HepG2 (cell line): ENCODE measurements around the gene LRP1B. TPM values are rescaled to one million over a fixed set of nuclear protein-coding genes. Genes with fewer than 3 reads are reported as not detected.

Source experiments
- ATAC-seq: fragments of 200-7000 bp; cut with Tn5 transposase; 3 replicates; pipeline ENCODE4 v1.9.1; 2020; ENCODE audit warnings: mild to moderate bottlenecking, moderate library complexity
- BruUV-seq: library from RNA; stranded (reverse); fragments of 400-500 nt; replicated peaks from 2 replicates; lab custom pipeline; 2021; lab: Mats Ljungman, UMichigan
- CTCF ChIA-PET: fragments of 300-600 bp; formaldehyde crosslinking; extraction: SDS; loops from one replicate; lab custom pipeline; 2021; ENCODE audit warnings: low total read pairs, inconsistent platforms, low intra/inter-chr PET ratio; lab: Yijun Ruan, JAX
- POLR2A ChIA-PET: fragments of 350-600 bp; sonication (Branson Sonifier 250); formaldehyde crosslinking; loops from one replicate; lab custom pipeline; 2020; ENCODE audit warnings: antibody characterized with exemption, inconsistent platforms; lab: Yijun Ruan, JAX
- DNase-seq: peaks from one replicate; pipeline ENCODE4 v3.0.0-alpha.2; 2015; ENCODE audit warnings: low spot score
- FAIRE-seq: peaks from 3 replicates; lab custom pipeline; 2011; peaks lifted over from hg19 to GRCh38; lab: Jason Lieb, UNC
- H2AFZ ChIP-seq: one replicate; pipeline ENCODE4 v1.6.1; 2011; ENCODE audit warnings: low read length, inconsistent platforms
- H3K27ac ChIP-seq: fragments of 300-600 bp; 3 replicates; pipeline ENCODE4 v1.8.0; 2011; ENCODE audit warnings: mixed run types, mild to moderate bottlenecking, mixed read lengths, low read length, inconsistent platforms; ENCODE audit not compliant: insufficient read depth; ENCODE audit errors: extremely low read length
- H3K27me3 ChIP-seq, 2 experiments: fragments of 200-600 bp in 1 of 2; 2 replicates in 1 of 2; 3 replicates in 1 of 2; pipeline versions ENCODE4 v1.6.0 to v1.8.0; 2011; ENCODE audit warnings: low read length in 2 of 2, mild to moderate bottlenecking in 2 of 2, moderate library complexity in 2 of 2, inconsistent platforms in 1 of 2; ENCODE audit not compliant: insufficient read depth in 2 of 2, control insufficient read depth in 1 of 2
- H3K36me3 ChIP-seq, 2 experiments: fragments of 200-600 bp in 1 of 2; replicated peaks in 1 of 2; 2 replicates in 1 of 2; 3 replicates in 1 of 2; pipeline versions ENCODE4 v1.5.1 to v1.8.0; 2011; ENCODE audit warnings: low read length in 2 of 2, inconsistent platforms in 1 of 2; ENCODE audit not compliant: insufficient read depth in 2 of 2, control insufficient read depth in 1 of 2
- H3K4me1 ChIP-seq: 2 replicates; pipeline ENCODE4 v1.5.1; 2012; ENCODE audit warnings: low read length, inconsistent platforms; ENCODE audit not compliant: insufficient read depth
- H3K4me2 ChIP-seq: 2 replicates; pipeline ENCODE4 v1.6.0; 2011; ENCODE audit warnings: low read depth, low read length, inconsistent platforms
- H3K4me3 ChIP-seq, 3 experiments: fragments of 200-600 bp in 1 of 3; sonication (generic), shearing (Covaris generic) in 1 of 3; replicated peaks in 1 of 3; 2 replicates each; pipeline ENCODE4 v1.5.1; 2011 to 2016; ENCODE audit warnings: low read length in 3 of 3, inconsistent platforms in 2 of 3, low read depth in 2 of 3, mild to moderate bottlenecking in 2 of 3, control low read depth in 1 of 3, mixed read lengths in 1 of 3; ENCODE audit not compliant: insufficient read depth in 1 of 3
- H3K79me2 ChIP-seq: one replicate; pipeline ENCODE4 v1.6.1; 2011; ENCODE audit warnings: low read length, inconsistent platforms; ENCODE audit not compliant: insufficient read depth
- H3K9ac ChIP-seq: 2 replicates; pipeline ENCODE4 v1.6.0; 2011; ENCODE audit warnings: mild to moderate bottlenecking, low read depth, low read length, inconsistent platforms; ENCODE audit not compliant: insufficient read depth
- H3K9me3 ChIP-seq: 2 replicates; pipeline ENCODE4 v1.5.1; 2012; ENCODE audit warnings: mild to moderate bottlenecking, low read length
- H4K20me1 ChIP-seq: 2 replicates; pipeline ENCODE4 v1.6.0; 2011; ENCODE audit warnings: inconsistent platforms, mild to moderate bottlenecking, low read length, moderate library complexity; ENCODE audit not compliant: insufficient read depth
- ADNP ChIP-seq: sonication (generic); formaldehyde crosslinking; IDR thresholded peaks from 2 replicates; pipeline ENCODE4 v1.4.0; 2020; ENCODE audit warnings: missing genetic modification reagents
- ARID2 ChIP-seq: sonication (generic); formaldehyde crosslinking; IDR thresholded peaks from 2 replicates; pipeline ENCODE4 v1.8.1; 2022; ENCODE audit warnings: mild to moderate bottlenecking, missing genetic modification reagents, borderline replicate concordance
- ARID4A ChIP-seq: sonication (generic); formaldehyde crosslinking; IDR thresholded peaks from 2 replicates; pipeline ENCODE4 v1.5.0; 2020; ENCODE audit warnings: mild to moderate bottlenecking, missing genetic modification reagents, borderline replicate concordance
- CC2D1A ChIP-seq: sonication (generic); formaldehyde crosslinking; IDR thresholded peaks from 2 replicates; pipeline ENCODE4 v1.8.1; 2023; ENCODE audit warnings: mild to moderate bottlenecking, missing genetic modification reagents
- CENPX ChIP-seq: sonication (generic); formaldehyde crosslinking; IDR thresholded peaks from 2 replicates; pipeline ENCODE4 v1.9.0; 2021; ENCODE audit warnings: mild to moderate bottlenecking, missing genetic modification reagents, moderate library complexity
- HNF4A ChIP-seq: sonication (generic); formaldehyde crosslinking; IDR thresholded peaks from 2 replicates; pipeline ENCODE4 v1.4.0; 2020; ENCODE audit warnings: missing genetic modification reagents
- MAFF ChIP-seq: IDR thresholded peaks from 2 replicates; pipeline ENCODE4 v1.6.1; 2011; ENCODE audit warnings: low read depth, low read length, improper control_type of control experiment
- MAFK ChIP-seq, 2 experiments: IDR thresholded peaks in 1 of 2; conservative IDR thresholded peaks in 1 of 2; 2 replicates each; pipeline ENCODE4 v1.6.1; 2011; ENCODE audit warnings: improper control_type of control experiment in 2 of 2, low read length in 2 of 2
- MEF2D ChIP-seq: sonication (generic); formaldehyde crosslinking; IDR thresholded peaks from 2 replicates; pipeline ENCODE4 v1.5.1; 2020; ENCODE audit warnings: mild to moderate bottlenecking, missing genetic modification reagents
- PCBP1 ChIP-seq: fragments of 200-400 bp; formaldehyde crosslinking; IDR thresholded peaks from 2 replicates; pipeline ENCODE4 v1.6.1; 2017; ENCODE audit warnings: mild to moderate bottlenecking, low read depth, low read length, borderline replicate concordance
- RFX1 ChIP-seq: fragments of 450-650 bp; IDR thresholded peaks from 2 replicates; pipeline ENCODE4 v1.6.1; 2017
- SP4 ChIP-seq: sonication (generic); formaldehyde crosslinking; IDR thresholded peaks from 2 replicates; pipeline ENCODE4 v1.8.1; 2023; ENCODE audit warnings: mild to moderate bottlenecking, missing genetic modification reagents
- USF2 ChIP-seq, 2 experiments: sonication (generic) in 1 of 2; formaldehyde crosslinking in 1 of 2; IDR thresholded peaks; 2 replicates each; pipeline versions ENCODE4 v1.5.1 to v1.6.1; 2011 to 2020; ENCODE audit warnings: borderline replicate concordance in 1 of 2, low read depth in 1 of 2, low read length in 1 of 2, mild to moderate bottlenecking in 1 of 2, missing genetic modification reagents in 1 of 2, moderate library complexity in 1 of 2
- ZFP62 ChIP-seq: sonication (generic); formaldehyde crosslinking; IDR thresholded peaks from 2 replicates; pipeline ENCODE4 v1.4.0; 2020; ENCODE audit warnings: missing genetic modification reagents
- ZFP90 ChIP-seq: sonication (generic); formaldehyde crosslinking; IDR thresholded peaks from 2 replicates; pipeline ENCODE4 v1.8.0; 2022; ENCODE audit warnings: missing genetic modification reagents, mild to moderate bottlenecking, inconsistent platforms, borderline replicate concordance
- ZNF160 ChIP-seq: sonication (generic); formaldehyde crosslinking; IDR thresholded peaks from 2 replicates; pipeline ENCODE4 v1.8.0; 2022; ENCODE audit warnings: mild to moderate bottlenecking, inconsistent platforms, missing genetic modification reagents
- ZNF264 ChIP-seq: sonication (generic); formaldehyde crosslinking; IDR thresholded peaks from 2 replicates; pipeline ENCODE4 v1.4.0; 2020; ENCODE audit warnings: missing genetic modification reagents
- ZNF335 ChIP-seq: sonication (generic); formaldehyde crosslinking; IDR thresholded peaks from 2 replicates; pipeline ENCODE4 v1.4.0; 2020; ENCODE audit warnings: missing genetic modification reagents
- ZNF781 ChIP-seq: sonication (generic); formaldehyde crosslinking; IDR thresholded peaks from 2 replicates; pipeline ENCODE4 v1.5.1; 2020; ENCODE audit warnings: borderline replicate concordance, mild to moderate bottlenecking, missing genetic modification reagents; ENCODE audit errors: not compliant biosample characterization
- WGBS: methylation state at CpG from one replicate; pipeline ENCODE4 v1.1.6; 2017; ENCODE audit warnings: low lambda C conversion rate; 5-methylcytosine and 5-hydroxymethylcytosine counted together
- in situ Hi-C: cut with HindIII; loops from 2 replicates; pipeline ENCODE4 v1.10.0; 2017; ENCODE audit warnings: low pct_unique_long_range_greater_than_20kb; ENCODE audit not compliant: extremely low pct_ligation_motif_present
- intact Hi-C: fragments of 100-400 bp; cut with micrococcal nuclease; formaldehyde crosslinking; loops from one replicate; pipeline ENCODE4 v1.10.0; 2022; ENCODE audit not compliant: unreplicated experiment
- polyA plus RNA-seq, 8 experiments: library from polyadenylated mRNA; depleted of rRNA in 3 of 8; stranded (reverse) in 7 of 8; unstranded in 1 of 8; fragments of >200 nt; fragmentation: Illumina TruSeq in 4 of 8; extraction: Trizol in 4 of 8; gene quantifications; 2 replicates each; pipeline versions ENCODE4 v1.2.1 to v1.2.3, GENCODE V29; 2011 to 2016; ENCODE audit warnings: low read depth in 4 of 8, missing spikeins in 1 of 8, mixed read lengths in 1 of 8; ENCODE audit not compliant: insufficient read depth in 1 of 8
- total RNA-seq, 5 experiments: library from RNA; depleted of rRNA; stranded (reverse); fragments of >200 nt; fragmentation: Illumina TruSeq; extraction: Trizol; gene quantifications; 2 replicates each; pipeline ENCODE4 v1.2.3, GENCODE V29; 2016; ENCODE audit warnings: low read depth in 1 of 5

The LRP1B gene
- total and polyA plus RNA-seq, 2 of the 13 experiments (the other 11 are each of a cell fraction or from before 2014, with no cell fraction given), result 0.04 TPM; not detected in 1

- TF ChIP-seq USF2 (IDR thresholded peaks at IDR 0.05; ENCODE audit: low read depth, low read length), result no peak
- TF ChIP-seq USF2 (CRISPR knock-in tag; IDR thresholded peaks at IDR 0.05; ENCODE audit: borderline replicate concordance), result no peak
- TF ChIP-seq PCBP1, result no peak
Measured at GRCh38 chr2:141889788-141890187, 241.0 kb downstream of the LRP1B start (continued).

GRCh38 chr2:141888987-141889555, 241.7 kb downstream of the LRP1B start:
- H3K4me3 ChIP-seq, result no peak overlapping the region
- no peak for DNase-seq
- no peaks in the 10 kb centered on the region for H3K4me1 ChIP-seq
- no peaks in the 10 kb centered on the region for H3K27me3 ChIP-seq
- ATAC-seq, result no peak
- no peak overlapping the region for H2AFZ ChIP-seq
- no peaks in the 10 kb centered on the region for H4K20me1 ChIP-seq
- CTCF ChIA-PET, result no interaction called here
- TF ChIP-seq RFX1 (no peak), ZNF160 (CRISPR knock-in tag) (no peak), ADNP (no peak), CENPX (CRISPR knock-in tag) (no peak), HNF4A (CRISPR knock-in tag) (no peak), ZNF781 (CRISPR knock-in tag) (no peak), ARID2 (no peak), MAFK (conservative IDR thresholded peaks at IDR 0.05 in 1 of 2, IDR thresholded peaks at IDR 0.05 in 1 of 2; ENCODE audit: low read length in 2 of 2) (peak; percentile 51 to 80), CC2D1A (CRISPR knock-in tag) (no peak), MEF2D (CRISPR knock-in tag) (no peak), ARID4A (CRISPR knock-in tag) (no peak), ZFP90 (CRISPR knock-in tag) (no peak), MAFF (peak; percentile 69; the same call in 1 of the 2 replicates), ZNF335 (CRISPR knock-in tag) (no peak), ZNF264 (no peak), ZFP62 (CRISPR knock-in tag) (no peak), SP4 (CRISPR knock-in tag) (no peak)
- H3K9ac ChIP-seq, result no peak overlapping the region
- FAIRE-seq, result no peak
- POLR2A ChIA-PET, result no interaction called here
- H3K36me3 ChIP-seq, result no peaks in the 10 kb centered on the region
- WGBS, result 0% methylated on average over 1 of the region's 1 CpG
- H3K27ac ChIP-seq, result no peak overlapping the region
- in situ Hi-C loops, result no loop called here
- H3K9me3 ChIP-seq, result no peaks in the 10 kb centered on the region
- H3K4me2 ChIP-seq, result no peak overlapping the region
- BruUV-seq, result no TSS peak
- H3K79me2 ChIP-seq, result no peaks in the 10 kb centered on the region
- intact Hi-C loops, result no loop called here
